ENCODE results near the gene TLDC2. TPM values are rescaled to one million over a fixed set of nuclear protein-coding genes. Genes with fewer than 3 reads are reported as not detected.

TLDC2 gene
- polyA plus RNA-seq, 1 donor from 2014 or later = not detected

DNA sequence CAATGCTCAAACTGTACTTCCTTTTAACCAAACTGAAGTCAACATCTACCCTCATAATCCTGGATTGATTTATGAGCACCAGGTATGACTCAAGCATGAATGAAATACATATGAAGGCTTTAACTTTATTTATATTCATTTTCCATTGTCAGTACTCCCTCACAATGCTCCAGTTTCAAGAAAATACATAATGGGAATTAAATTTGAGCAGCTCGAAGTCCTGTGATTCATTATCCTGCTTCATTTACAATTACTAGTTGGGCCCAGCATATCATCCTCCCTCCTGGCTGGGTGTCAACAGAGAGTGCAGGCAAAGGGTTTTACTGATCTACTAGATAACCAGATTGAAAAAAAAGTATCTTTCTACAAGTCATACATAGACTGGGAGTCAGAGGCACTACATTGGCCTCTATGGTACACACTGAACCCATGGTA is 65.5 kb downstream of the TLDC2 start:
- no peaks in the 10 kb centered on the region for H3K27me3 ChIP-seq (ENCODE audit: insufficient read depth, low read depth, low read length)
- no peak overlapping the region for H3K9ac ChIP-seq (ENCODE audit: low read length)
- TF ChIP-seq SMC3 (conservative IDR thresholded peaks at IDR 0.05; ENCODE audit: poor library complexity) (no peak), TAF1 (IDR thresholded peaks at IDR 0.05; ENCODE audit: low read depth) (no peak)
- TF ChIP-seq, protein P1, sequence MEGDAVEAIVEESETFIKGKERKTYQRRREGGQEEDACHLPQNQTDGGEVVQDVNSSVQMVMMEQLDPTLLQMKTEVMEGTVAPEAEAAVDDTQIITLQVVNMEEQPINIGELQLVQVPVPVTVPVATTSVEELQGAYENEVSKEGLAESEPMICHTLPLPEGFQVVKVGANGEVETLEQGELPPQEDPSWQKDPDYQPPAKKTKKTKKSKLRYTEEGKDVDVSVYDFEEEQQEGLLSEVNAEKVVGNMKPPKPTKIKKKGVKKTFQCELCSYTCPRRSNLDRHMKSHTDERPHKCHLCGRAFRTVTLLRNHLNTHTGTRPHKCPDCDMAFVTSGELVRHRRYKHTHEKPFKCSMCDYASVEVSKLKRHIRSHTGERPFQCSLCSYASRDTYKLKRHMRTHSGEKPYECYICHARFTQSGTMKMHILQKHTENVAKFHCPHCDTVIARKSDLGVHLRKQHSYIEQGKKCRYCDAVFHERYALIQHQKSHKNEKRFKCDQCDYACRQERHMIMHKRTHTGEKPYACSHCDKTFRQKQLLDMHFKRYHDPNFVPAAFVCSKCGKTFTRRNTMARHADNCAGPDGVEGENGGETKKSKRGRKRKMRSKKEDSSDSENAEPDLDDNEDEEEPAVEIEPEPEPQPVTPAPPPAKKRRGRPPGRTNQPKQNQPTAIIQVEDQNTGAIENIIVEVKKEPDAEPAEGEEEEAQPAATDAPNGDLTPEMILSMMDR (IDR thresholded peaks at IDR 0.05; ENCODE audit: poor library complexity, severe bottlenecking) = no peak
- H2AFZ ChIP-seq (ENCODE audit: low read depth, low read length) = no peak overlapping the region
- peaks cover 4% of the 10 kb centered on the region for H3K36me3 ChIP-seq (ENCODE audit: insufficient read depth, low read length)
- H3K9me3 ChIP-seq (ENCODE audit: low read length) = no peaks in the 10 kb centered on the region
- H3K4me2 ChIP-seq (ENCODE audit: low read length) = no peak overlapping the region
- H3K4me3 ChIP-seq (ENCODE audit: low read length) = no peak overlapping the region
- no peaks in the 10 kb centered on the region for H4K20me1 ChIP-seq (ENCODE audit: insufficient read depth)
- no peaks in the 10 kb centered on the region for H3K9me2 ChIP-seq (ENCODE audit: insufficient read depth, low read length)
- H3K27ac ChIP-seq (ENCODE audit: low read length) = no peak overlapping the region
- H3K79me2 ChIP-seq (replicated peaks; ENCODE audit: insufficient read depth, low read length) = no peaks in the 10 kb centered on the region
- no peaks in the 10 kb centered on the region for H3F3A ChIP-seq (ENCODE audit: insufficient read depth, low read length, poor library complexity, severe bottlenecking)

Other genes starting within 250 kb of the TLDC2 start
- 0.33 TPM in 1 of 2 replicates, not detected in the other for gene SLA2, start 229.9 kb upstream of the TLDC2 start, polyA plus RNA-seq
- 53.7 and 61.0 TPM in 2 replicates for gene NDRG3, start 130.0 kb upstream of the TLDC2 start, polyA plus RNA-seq
- gene DSN1, start 102.4 kb upstream of the TLDC2 start, polyA plus RNA-seq = 8.1 and 12.5 TPM in 2 replicates
- 19.7 and 22.2 TPM in 2 replicates for gene SAMHD1, start 75.6 kb downstream of the TLDC2 start, polyA plus RNA-seq
- gene RBL1, start 219.9 kb downstream of the TLDC2 start, polyA plus RNA-seq = 5.1 and 6.0 TPM in 2 replicates

Data from neural cell (in vitro differentiated cells).